ENCODE results near the gene KCNQ1.

KCNQ1 gene

GRCh38 chr11:2559527-2560311 is 114.9 kb downstream of the KCNQ1 start:
- no peak for DNase-seq (ENCODE audit: extremely low read depth, insufficient read length)
- H3K27me3 ChIP-seq (replicated peaks; ENCODE audit: control insufficient read depth, insufficient read depth, low read length): no peaks in the 10 kb centered on the region; the same call in none of the 2 replicates
- no peaks in the 10 kb centered on the region for H3K36me3 ChIP-seq (ENCODE audit: control insufficient read depth, insufficient read depth, low read length)
- H3K4me3 ChIP-seq (replicated peaks; ENCODE audit: low read depth, low read length): no peak overlapping the region
- no peak for TF ChIP-seq CTCF (IDR thresholded peaks at IDR 0.05; ENCODE audit: insufficient read depth, low read length, poor library complexity, severe bottlenecking)

GRCh38 chr11:2561696-2562581 is 117.1 kb downstream of the KCNQ1 start:
- no peak for DNase-seq (ENCODE audit: extremely low read depth, insufficient read length)
- Histone ChIP-seq H3K36me3 (ENCODE audit: control insufficient read depth, insufficient read depth, low read length) (no peaks in the 10 kb centered on the region), H3K4me3 (replicated peaks; ENCODE audit: low read depth, low read length) (no peak overlapping the region), H3K27me3 (replicated peaks; ENCODE audit: control insufficient read depth, insufficient read depth, low read length) (no peaks in the 10 kb centered on the region; the same call in 1 of the 2 replicates)
- no peak for TF ChIP-seq CTCF (IDR thresholded peaks at IDR 0.05; ENCODE audit: insufficient read depth, low read length, poor library complexity, severe bottlenecking)

- Histone ChIP-seq H3K36me3 (ENCODE audit: control insufficient read depth, insufficient read depth, low read length) (no peaks in the 10 kb centered on the region), H3K4me3 (replicated peaks; ENCODE audit: low read depth, low read length) (no peak overlapping the region), H3K27me3 (replicated peaks; ENCODE audit: control insufficient read depth, insufficient read depth, low read length) (no peaks in the 10 kb centered on the region; the same call in 1 of the 2 replicates)
- no peak for DNase-seq (ENCODE audit: extremely low read depth, insufficient read length)
- no peak for TF ChIP-seq CTCF (IDR thresholded peaks at IDR 0.05; ENCODE audit: insufficient read depth, low read length, poor library complexity, severe bottlenecking)
Observed at GRCh38 chr11:2562890-2563212, 118.0 kb downstream of the KCNQ1 start.

DNA sequence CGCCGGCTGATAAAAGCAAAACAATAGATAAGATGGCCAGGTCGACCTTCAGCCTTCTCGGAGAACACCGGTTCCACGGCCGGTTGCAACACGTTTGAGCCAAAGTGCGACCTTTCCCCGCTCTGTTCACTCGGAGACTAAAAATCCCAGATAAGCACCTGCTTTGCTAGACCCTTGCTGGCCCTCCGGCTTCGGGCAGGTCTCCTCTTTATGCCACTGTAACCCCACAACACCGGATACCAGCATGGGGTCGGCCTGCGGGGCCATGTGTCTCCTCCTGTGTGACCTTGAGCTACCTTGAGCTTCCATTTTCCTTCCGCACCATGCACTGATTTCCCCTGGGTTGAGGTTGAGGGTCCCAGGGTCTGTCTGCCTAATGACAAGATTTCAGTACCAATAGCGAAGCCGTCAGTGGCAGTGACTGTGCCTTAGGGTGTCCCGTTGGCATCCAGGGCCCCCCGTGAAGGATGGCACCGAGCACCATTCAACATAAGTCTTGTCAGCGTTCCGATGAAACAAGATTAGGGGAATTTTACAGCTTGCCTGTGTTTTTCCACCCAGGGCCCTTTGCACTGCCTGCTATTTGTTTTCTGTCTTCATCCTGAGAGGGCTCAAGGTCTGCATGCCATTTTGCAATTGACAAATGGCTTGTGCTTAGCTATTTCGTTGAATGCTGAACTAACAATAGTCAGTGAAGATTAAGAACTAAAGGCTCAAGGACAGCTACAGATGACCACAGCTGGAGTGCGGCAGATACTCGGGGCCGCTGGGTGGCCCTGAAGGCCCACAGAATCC is 118.6 kb downstream of the KCNQ1 start:
- no peak for DNase-seq (ENCODE audit: extremely low read depth, insufficient read length)
- Histone ChIP-seq H3K27me3 (replicated peaks; ENCODE audit: control insufficient read depth, insufficient read depth, low read length) (no peaks in the 10 kb centered on the region; the same call in 1 of the 2 replicates), H3K4me3 (replicated peaks; ENCODE audit: low read depth, low read length) (no peak overlapping the region), H3K36me3 (ENCODE audit: control insufficient read depth, insufficient read depth, low read length) (no peaks in the 10 kb centered on the region)
- no peak for TF ChIP-seq CTCF (IDR thresholded peaks at IDR 0.05; ENCODE audit: insufficient read depth, low read length, poor library complexity, severe bottlenecking)

- Histone ChIP-seq H3K27me3 (replicated peaks; ENCODE audit: control insufficient read depth, insufficient read depth, low read length) (no peaks in the 10 kb centered on the region; the same call in 1 of the 2 replicates), H3K4me3 (replicated peaks; ENCODE audit: low read depth, low read length) (no peak overlapping the region)
Observed at GRCh38 chr11:2564008-2564530, 119.3 kb downstream of the KCNQ1 start.

More at GRCh38 chr11:2564008-2564530, 119.3 kb downstream of the KCNQ1 start:
- no peak for TF ChIP-seq CTCF (IDR thresholded peaks at IDR 0.05; ENCODE audit: insufficient read depth, low read length, poor library complexity, severe bottlenecking)
- DNase-seq (ENCODE audit: extremely low read depth, insufficient read length): no peak
- H3K36me3 ChIP-seq (ENCODE audit: control insufficient read depth, insufficient read depth, low read length): no peaks in the 10 kb centered on the region

Data from GM06990 (cell line).